K562 (cell line): ENCODE measurements around the gene PRCD. TPM values are rescaled to one million over a fixed set of nuclear protein-coding genes. Genes with fewer than 3 reads are reported as not detected.

ENCODE experiments used
- ATAC-seq: fragments of 200-7000 bp; cut with Tn5 transposase; 3 replicates; pipeline ENCODE4 v1.9.1; 2020; ENCODE audit warnings: moderate library complexity
- BruUV-seq: library from RNA; stranded (reverse); fragments of 400-500 nt; replicated peaks from 2 replicates; lab custom pipeline; 2021; lab: Mats Ljungman, UMichigan
- CTCF ChIA-PET: fragments of 300-600 bp; formaldehyde crosslinking; extraction: SDS; loops from one replicate; lab custom pipeline; 2021; ENCODE audit warnings: low intra/inter-chr PET ratio; lab: Yijun Ruan, JAX
- POLR2A ChIA-PET: fragments of 300-600, 350-650 bp; sonication (Branson Sonifier 250); formaldehyde crosslinking; extraction: SDS; loops from one replicate; lab custom pipeline; 2021; ENCODE audit warnings: antibody characterized with exemption, inconsistent platforms; lab: Yijun Ruan, JAX
- DNase-seq, 4 experiments: peaks; one replicate each; pipeline versions ENCODE4 v3.0.0 to v3.0.0-alpha.2; 2011 to 2018; ENCODE audit warnings: low spot score in 3 of 4, mixed read lengths in 3 of 4; ENCODE audit errors: extremely low read depth in 1 of 4
- FAIRE-seq: peaks from 2 replicates; lab custom pipeline; 2011; peaks lifted over from hg19 to GRCh38; lab: Jason Lieb, UNC
- H2AFZ ChIP-seq: 2 replicates; pipeline ENCODE4 v1.6.0; 2011; ENCODE audit warnings: low read depth, low read length, control low read depth, inconsistent platforms
- H3K27ac ChIP-seq: fragments of 200-600 bp; 3 replicates; pipeline ENCODE4 v1.8.0; 2011; ENCODE audit warnings: low read depth, mild to moderate bottlenecking, control low read depth, inconsistent platforms, low read length, moderate library complexity, mixed read lengths; ENCODE audit errors: extremely low read depth
- H3K27me3 ChIP-seq, 2 experiments: fragments of 300-600 bp in 1 of 2; 2 replicates in 1 of 2; 3 replicates in 1 of 2; pipeline versions ENCODE4 v1.6.0 to v1.8.0; 2011; ENCODE audit warnings: inconsistent platforms in 2 of 2, low read length in 2 of 2, mild to moderate bottlenecking in 1 of 2, mixed read lengths in 1 of 2, moderate library complexity in 1 of 2; ENCODE audit not compliant: control insufficient read depth in 2 of 2, insufficient read depth in 2 of 2
- H3K36me3 ChIP-seq: fragments of 300-600 bp; 3 replicates; pipeline ENCODE4 v1.8.0; 2011; ENCODE audit warnings: mild to moderate bottlenecking, low read length, inconsistent platforms; ENCODE audit not compliant: control insufficient read depth, insufficient read depth
- H3K4me1 ChIP-seq, 2 experiments: fragments of 200-600 bp in 1 of 2; replicated peaks in 1 of 2; 2 replicates in 1 of 2; 3 replicates in 1 of 2; pipeline versions ENCODE4 v1.5.1 to v1.8.0; 2011; ENCODE audit warnings: inconsistent platforms in 2 of 2, low read length in 2 of 2, mild to moderate bottlenecking in 1 of 2, mixed read lengths in 1 of 2, moderate library complexity in 1 of 2; ENCODE audit not compliant: control insufficient read depth in 2 of 2, insufficient read depth in 2 of 2
- H3K4me2 ChIP-seq: 2 replicates; pipeline ENCODE4 v1.6.1; 2011; ENCODE audit warnings: low read length, control low read depth, inconsistent platforms, mixed read lengths; ENCODE audit not compliant: insufficient read depth
- H3K4me3 ChIP-seq: fragments of 200-600 bp; sonication (generic), shearing (Covaris generic); 2 replicates; pipeline ENCODE4 v1.5.1; 2016; ENCODE audit warnings: control low read depth, inconsistent platforms
- H3K79me2 ChIP-seq: fragments of 200-600 bp; 3 replicates; pipeline ENCODE4 v1.8.0; 2011; ENCODE audit warnings: low read length, inconsistent platforms; ENCODE audit not compliant: control insufficient read depth, insufficient read depth
- H3K9ac ChIP-seq, 2 experiments: 2 replicates each; pipeline versions ENCODE4 v1.6.0 to v1.6.1; 2011; ENCODE audit warnings: low read depth in 2 of 2, low read length in 2 of 2, control low read depth in 1 of 2, inconsistent platforms in 1 of 2, mild to moderate bottlenecking in 1 of 2, mixed read lengths in 1 of 2; ENCODE audit not compliant: insufficient read depth in 1 of 2
- H3K9me1 ChIP-seq: one replicate; pipeline ENCODE4 v1.6.0; 2011; ENCODE audit warnings: inconsistent platforms, mild to moderate bottlenecking, low read length, moderate library complexity; ENCODE audit not compliant: control insufficient read depth, insufficient read depth
- H3K9me3 ChIP-seq: replicated peaks from 2 replicates; pipeline ENCODE4 v1.5.1; 2011; ENCODE audit warnings: low read depth, low read length, inconsistent platforms; ENCODE audit not compliant: control insufficient read depth, insufficient read depth
- H4K20me1 ChIP-seq: replicated peaks from 2 replicates; pipeline ENCODE4 v1.6.1; 2011; ENCODE audit warnings: low read length, inconsistent platforms, mixed read lengths; ENCODE audit not compliant: control insufficient read depth, insufficient read depth
- CBX5 ChIP-seq: IDR thresholded peaks from 2 replicates; pipeline ENCODE4 v1.6.1; 2014; ENCODE audit warnings: low read depth, borderline replicate concordance
- ETV1 ChIP-seq: fragments of 450-650 bp; conservative IDR thresholded peaks from 2 replicates; pipeline ENCODE4 v1.6.1; 2016; ENCODE audit warnings: missing genetic modification characterization, control low read depth, low read depth, missing compliant biosample characterization
- HNRNPL ChIP-seq: fragments of 200-400 bp; formaldehyde crosslinking; IDR thresholded peaks from 2 replicates; pipeline ENCODE4 v1.6.1; 2017; ENCODE audit warnings: low read depth, mild to moderate bottlenecking, low read length
- HNRNPLL ChIP-seq: fragments of 200-400 bp; formaldehyde crosslinking; IDR thresholded peaks from 2 replicates; pipeline ENCODE4 v1.6.1; 2017; ENCODE audit warnings: low read length, low read depth, mild to moderate bottlenecking; ENCODE audit not compliant: poor library complexity, severe bottlenecking
- KDM2B ChIP-seq: fragments of 250-450 bp; sonication (Bioruptor Pico); IDR thresholded peaks from 2 replicates; pipeline ENCODE4 v1.8.0; 2021; ENCODE audit warnings: mild to moderate bottlenecking, moderate library complexity
- NFYB ChIP-seq: IDR thresholded peaks from 2 replicates; pipeline ENCODE4 v1.6.1; 2011; ENCODE audit warnings: mild to moderate bottlenecking, moderate library complexity; ENCODE audit not compliant: insufficient read length; ENCODE audit errors: extremely low read depth
- RB1 ChIP-seq: fragments of 450-650 bp; IDR thresholded peaks from 2 replicates; pipeline ENCODE4 v1.6.1; 2017; ENCODE audit warnings: low read depth, mild to moderate bottlenecking
- SIN3A ChIP-seq, 2 experiments: fragments of 150-350 bp in 1 of 2; IDR thresholded peaks; 2 replicates each; pipeline ENCODE4 v1.6.1; 2011 to 2016; ENCODE audit warnings: borderline replicate concordance in 2 of 2, low read depth in 2 of 2, low read length in 2 of 2, mild to moderate bottlenecking in 2 of 2, moderate library complexity in 2 of 2; ENCODE audit not compliant: control insufficient read depth in 1 of 2
- SMAD1 ChIP-seq: fragments of 150-350 bp; IDR thresholded peaks from 2 replicates; pipeline ENCODE4 v1.6.1; 2014; ENCODE audit warnings: low read length, low read depth; ENCODE audit not compliant: partially characterized antibody
- SMARCE1 ChIP-seq: fragments of 450-650 bp; IDR thresholded peaks from 2 replicates; pipeline ENCODE4 v1.7.1; 2016; ENCODE audit warnings: mild to moderate bottlenecking
- ZNF184 ChIP-seq: sonication (generic); formaldehyde crosslinking; IDR thresholded peaks from 2 replicates; pipeline ENCODE4 v1.5.0; 2020; ENCODE audit warnings: missing genetic modification reagents
- ZNF408 ChIP-seq: fragments of 250-450 bp; sonication (Bioruptor Pico); IDR thresholded peaks from 2 replicates; pipeline ENCODE4 v1.4.0; 2020; ENCODE audit warnings: low read depth, mild to moderate bottlenecking, moderate library complexity
- WGBS: fragments of 100-300 bp; shearing (Covaris generic); methylation state at CpG from one replicate; pipeline ENCODE4 v1.1.6; 2016; ENCODE audit warnings: low coverage, mixed read lengths; ENCODE audit not compliant: insufficient coverage; ENCODE audit errors: missing lambda C conversion rate; 5-methylcytosine and 5-hydroxymethylcytosine counted together
- in situ Hi-C: fragments of 300-500 bp; cut with MboI; formaldehyde crosslinking; loops from 4 replicates; pipeline ENCODE4 v1.15.0; 2018; ENCODE audit warnings: inconsistent platforms, mixed read lengths
- intact Hi-C: fragments of 100-400 bp; cut with micrococcal nuclease; formaldehyde crosslinking; loops from 2 replicates; pipeline ENCODE4 v1.14.2; 2022
- polyA plus RNA-seq, 8 experiments: library from polyadenylated mRNA; depleted of rRNA in 4 of 8; stranded (reverse) in 5 of 8; unstranded in 3 of 8; fragments of >200 nt; fragmentation: Nextera tagmentation in 2 of 8; fragmentation: Illumina TruSeq in 1 of 8; extraction: Ambion mirVana in 2 of 8; extraction: Trizol in 1 of 8; gene quantifications; 2 replicates each; pipeline versions ENCODE4 v1.2.1 to v1.2.3, GENCODE V29; 2011 to 2014; ENCODE audit warnings: inconsistent platforms in 1 of 8, missing spikeins in 1 of 8
- total RNA-seq, 7 experiments: library from RNA; depleted of rRNA in 6 of 7; stranded (reverse); fragments of >200 nt in 6 of 7; fragmentation: Illumina TruSeq in 2 of 7; extraction: Trizol in 2 of 7; gene quantifications; 2 replicates each; pipeline versions ENCODE4 v1.2.1 to v1.2.3, GENCODE V29; 2011 to 2021; ENCODE audit warnings: low replicate concordance in 1 of 7
- TF ChIP-seq, protein P1 (sequence below): fragments of 250-450 bp; sonication (Bioruptor Pico); IDR thresholded peaks from 2 replicates; pipeline ENCODE4 v1.5.0; 2021
- TF ChIP-seq, protein P2 (sequence below): fragments of 450-650 bp; IDR thresholded peaks from 2 replicates; pipeline ENCODE4 v1.6.1; 2017; ENCODE audit warnings: antibody characterized with exemption, mild to moderate bottlenecking
- TF ChIP-seq, protein P3 (sequence below): fragments of 450-650 bp; formaldehyde crosslinking; conservative IDR thresholded peaks from 2 replicates; pipeline ENCODE4 v1.4.0; 2022; ENCODE audit warnings: mild to moderate bottlenecking, missing genetic modification characterization

Gene PRCD
- total and polyA plus RNA-seq, 9 of the 15 experiments (the other 6 are each of a cell fraction or from before 2014, with no cell fraction given): 0.20 to 0.25 (median 0.21) TPM; not detected in 6

DNA sequence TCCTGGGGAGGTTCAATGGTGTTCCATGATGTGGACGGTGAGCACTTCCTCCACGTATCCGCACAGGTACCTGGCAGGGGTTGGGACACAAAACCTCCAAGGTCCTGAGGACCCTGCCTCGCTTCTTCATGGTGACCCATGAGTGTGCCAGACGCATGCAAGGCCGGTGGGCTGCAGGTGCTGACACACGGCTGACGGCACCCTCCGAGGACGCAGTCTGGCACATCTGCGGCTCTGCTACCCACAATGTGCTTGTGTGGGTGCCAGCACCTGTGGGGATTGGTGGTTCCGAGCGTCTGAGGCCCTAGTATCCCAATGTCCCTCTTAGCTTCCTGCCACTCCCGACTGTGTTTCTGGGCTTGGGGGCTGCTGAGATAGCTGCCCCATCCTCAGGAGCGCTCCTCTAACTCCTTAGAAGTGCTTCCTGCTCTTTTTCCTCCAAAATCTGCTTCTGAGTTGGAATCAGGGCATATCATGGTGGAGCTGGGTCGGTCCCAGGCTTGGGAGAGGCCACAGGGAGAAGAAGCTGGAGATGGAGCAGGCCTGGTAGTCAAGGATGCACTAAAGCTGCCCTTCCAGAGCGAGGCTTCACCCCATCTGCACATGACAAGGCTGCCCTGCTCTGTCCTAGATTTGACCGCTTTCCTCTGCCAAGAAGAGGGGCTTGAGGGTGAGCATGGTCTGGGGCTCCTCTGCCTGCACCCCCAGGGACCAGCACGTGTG is 3.9 kb upstream of the PRCD start:
- Histone ChIP-seq H3K27me3 (no peaks in the 10 kb centered on the region), H3K4me2 (no peak overlapping the region), H3K4me1 (peaks cover 10 to 50% of the 10 kb centered on the region in 2 experiments; a peak in 4 of 5 replicates), H3K9me1 (no peaks in the 10 kb centered on the region), H3K27ac (no peak overlapping the region), H3K36me3 (no peaks in the 10 kb centered on the region), H3K79me2 (no peaks in the 10 kb centered on the region), H3K9ac (peak overlapping the region in 1 of 2 experiments; percentile 48; a peak in 2 of 4 replicates), H2AFZ (no peak overlapping the region), H4K20me1 (no peaks in the 10 kb centered on the region), H3K4me3 (no peak overlapping the region), H3K9me3 (no peaks in the 10 kb centered on the region)
- intact Hi-C loops: no loop called here
- ATAC-seq: no peak
- FAIRE-seq: no peak
- ChIA-PET CTCF (no interaction called here), POLR2A (interaction anchor here (0.7 to 1.4 kb wide), 4 partner anchors 13 to 199 kb away, joined by 3 to 5 read pairs (median 3); no protein-coding TSS in a partner anchor)
- no TSS peak for BruUV-seq
- 58% methylated on average over 19 of the region's 19 CpGs for WGBS
- DNase-seq: no peak
- in situ Hi-C loops: no loop called here
- TF ChIP-seq CBX5: no peak
- TF ChIP-seq SMAD1: no peak
- TF ChIP-seq, protein P1, sequence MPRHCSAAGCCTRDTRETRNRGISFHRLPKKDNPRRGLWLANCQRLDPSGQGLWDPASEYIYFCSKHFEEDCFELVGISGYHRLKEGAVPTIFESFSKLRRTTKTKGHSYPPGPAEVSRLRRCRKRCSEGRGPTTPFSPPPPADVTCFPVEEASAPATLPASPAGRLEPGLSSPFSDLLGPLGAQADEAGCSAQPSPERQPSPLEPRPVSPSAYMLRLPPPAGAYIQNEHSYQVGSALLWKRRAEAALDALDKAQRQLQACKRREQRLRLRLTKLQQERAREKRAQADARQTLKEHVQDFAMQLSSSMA (CRISPR knock-in tag): no peak
- TF ChIP-seq HNRNPL: no peak
- no peak for TF ChIP-seq SIN3A (IDR thresholded peaks at IDR 0.05; ENCODE audit: borderline replicate concordance in 2 of 2, control insufficient read depth in 1 of 2, low read depth in 2 of 2, low read length in 2 of 2)
- no peak for TF ChIP-seq ZNF184
- no peak for TF ChIP-seq RB1
- TF ChIP-seq KDM2B (CRISPR knock-in tag): no peak
- no peak for TF ChIP-seq NFYB
- TF ChIP-seq, protein P2, sequence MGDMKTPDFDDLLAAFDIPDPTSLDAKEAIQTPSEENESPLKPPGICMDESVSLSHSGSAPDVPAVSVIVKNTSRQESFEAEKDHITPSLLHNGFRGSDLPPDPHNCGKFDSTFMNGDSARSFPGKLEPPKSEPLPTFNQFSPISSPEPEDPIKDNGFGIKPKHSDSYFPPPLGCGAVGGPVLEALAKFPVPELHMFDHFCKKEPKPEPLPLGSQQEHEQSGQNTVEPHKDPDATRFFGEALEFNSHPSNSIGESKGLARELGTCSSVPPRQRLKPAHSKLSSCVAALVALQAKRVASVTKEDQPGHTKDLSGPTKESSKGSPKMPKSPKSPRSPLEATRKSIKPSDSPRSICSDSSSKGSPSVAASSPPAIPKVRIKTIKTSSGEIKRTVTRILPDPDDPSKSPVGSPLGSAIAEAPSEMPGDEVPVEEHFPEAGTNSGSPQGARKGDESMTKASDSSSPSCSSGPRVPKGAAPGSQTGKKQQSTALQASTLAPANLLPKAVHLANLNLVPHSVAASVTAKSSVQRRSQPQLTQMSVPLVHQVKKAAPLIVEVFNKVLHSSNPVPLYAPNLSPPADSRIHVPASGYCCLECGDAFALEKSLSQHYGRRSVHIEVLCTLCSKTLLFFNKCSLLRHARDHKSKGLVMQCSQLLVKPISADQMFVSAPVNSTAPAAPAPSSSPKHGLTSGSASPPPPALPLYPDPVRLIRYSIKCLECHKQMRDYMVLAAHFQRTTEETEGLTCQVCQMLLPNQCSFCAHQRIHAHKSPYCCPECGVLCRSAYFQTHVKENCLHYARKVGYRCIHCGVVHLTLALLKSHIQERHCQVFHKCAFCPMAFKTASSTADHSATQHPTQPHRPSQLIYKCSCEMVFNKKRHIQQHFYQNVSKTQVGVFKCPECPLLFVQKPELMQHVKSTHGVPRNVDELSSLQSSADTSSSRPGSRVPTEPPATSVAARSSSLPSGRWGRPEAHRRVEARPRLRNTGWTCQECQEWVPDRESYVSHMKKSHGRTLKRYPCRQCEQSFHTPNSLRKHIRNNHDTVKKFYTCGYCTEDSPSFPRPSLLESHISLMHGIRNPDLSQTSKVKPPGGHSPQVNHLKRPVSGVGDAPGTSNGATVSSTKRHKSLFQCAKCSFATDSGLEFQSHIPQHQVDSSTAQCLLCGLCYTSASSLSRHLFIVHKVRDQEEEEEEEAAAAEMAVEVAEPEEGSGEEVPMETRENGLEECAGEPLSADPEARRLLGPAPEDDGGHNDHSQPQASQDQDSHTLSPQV: no peak
- no peak for TF ChIP-seq ETV1 (tag)
- no peak for TF ChIP-seq ZNF408 (CRISPR knock-in tag)
- TF ChIP-seq, protein P3, sequence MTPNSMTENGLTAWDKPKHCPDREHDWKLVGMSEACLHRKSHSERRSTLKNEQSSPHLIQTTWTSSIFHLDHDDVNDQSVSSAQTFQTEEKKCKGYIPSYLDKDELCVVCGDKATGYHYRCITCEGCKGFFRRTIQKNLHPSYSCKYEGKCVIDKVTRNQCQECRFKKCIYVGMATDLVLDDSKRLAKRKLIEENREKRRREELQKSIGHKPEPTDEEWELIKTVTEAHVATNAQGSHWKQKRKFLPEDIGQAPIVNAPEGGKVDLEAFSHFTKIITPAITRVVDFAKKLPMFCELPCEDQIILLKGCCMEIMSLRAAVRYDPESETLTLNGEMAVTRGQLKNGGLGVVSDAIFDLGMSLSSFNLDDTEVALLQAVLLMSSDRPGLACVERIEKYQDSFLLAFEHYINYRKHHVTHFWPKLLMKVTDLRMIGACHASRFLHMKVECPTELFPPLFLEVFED (CRISPR knock-in tag): no peak
- no peak for TF ChIP-seq HNRNPLL
- TF ChIP-seq SMARCE1: no peak
